Glomerular endothelial cell (primary cell): ENCODE data around the gene ECHDC1. TPM values are rescaled to one million over a fixed set of nuclear protein-coding genes. Genes with fewer than 3 reads are reported as not detected.
"Not testable (repeated sequence)": the region's sequence is repeated elsewhere in the genome, so short reads cannot be mapped to it uniquely, and the experiment has no call there.

Experiments used
- DNase-seq: peaks from one replicate; pipeline ENCODE4 v3.0.0-alpha.2; 2011; ENCODE audit warnings: low read depth, low spot score; ENCODE audit errors: extremely low read depth
- total RNA-seq: library from RNA; depleted of rRNA; stranded (reverse); fragments of >200 nt; gene quantifications from 2 replicates; pipeline ENCODE4 v1.2.3, GENCODE V29; 2015

ECHDC1 gene
- total RNA-seq, 1 donor from 2014 or later, result 54.0 TPM

DNA sequence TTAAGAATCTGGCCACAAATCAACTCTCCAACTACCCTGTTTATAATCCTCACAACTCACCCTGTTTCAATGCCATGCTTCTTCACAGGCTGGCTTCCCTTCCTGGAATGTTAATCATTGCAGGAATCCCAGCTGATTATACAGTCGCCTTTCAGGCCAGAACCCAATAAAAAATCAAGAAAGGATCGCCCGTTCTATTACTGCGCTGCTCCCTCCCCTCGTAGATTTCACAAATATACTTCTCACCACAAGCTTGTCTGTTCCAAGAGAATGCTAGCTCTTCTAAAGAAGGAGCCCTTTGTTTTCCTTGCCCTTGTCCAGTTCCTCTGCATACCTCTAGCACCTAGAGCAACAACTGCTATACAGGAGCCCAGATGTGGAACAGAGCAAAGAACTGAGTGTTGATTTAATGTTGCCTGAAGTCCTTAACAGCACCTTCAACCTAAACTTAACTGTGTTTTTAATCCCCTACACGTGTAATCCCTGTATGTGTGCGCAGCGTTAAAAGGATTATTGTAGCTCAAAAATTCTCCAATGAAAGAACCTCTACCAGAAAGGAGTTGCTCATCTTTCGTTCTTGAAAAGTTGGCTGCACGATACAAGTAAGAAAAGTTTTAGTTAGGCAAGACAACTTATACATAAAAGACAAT lies 988 bp downstream of the ECHDC1 start:
- no peak for DNase-seq

DNA sequence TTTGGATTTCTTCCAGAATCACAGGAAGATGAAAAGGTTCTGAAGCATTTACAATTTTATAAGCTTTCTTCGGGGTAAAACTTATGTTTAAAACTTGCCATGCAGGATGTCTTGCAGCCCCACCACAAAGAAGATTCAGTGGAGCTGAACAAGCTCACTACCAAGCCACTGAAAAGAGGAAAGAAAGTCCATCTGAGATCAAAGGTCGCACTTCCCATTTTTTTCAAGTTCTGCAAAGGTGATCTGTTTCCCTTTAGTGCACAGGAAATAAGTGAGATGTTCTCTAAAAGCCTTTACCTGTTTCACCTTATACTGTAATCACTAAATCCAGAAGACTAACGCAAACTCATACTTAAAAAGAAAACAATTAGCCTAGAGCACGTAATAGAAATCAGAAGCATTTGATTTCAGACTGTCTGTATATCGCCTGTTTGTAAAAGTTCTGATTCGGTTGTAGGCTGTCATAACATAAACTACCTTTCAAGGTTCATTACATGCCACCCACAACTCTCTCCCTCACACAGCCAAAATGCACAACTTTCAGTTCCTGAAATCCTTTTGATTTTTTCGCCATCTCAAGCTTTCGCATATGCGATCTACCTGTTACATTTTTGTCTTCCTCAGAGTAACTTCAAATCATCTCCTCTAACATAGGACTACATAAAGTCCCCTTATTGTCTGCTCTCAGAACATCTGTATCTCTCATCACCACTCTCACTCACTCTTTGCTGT lies 1.8 kb downstream of the ECHDC1 start:
- no peak for DNase-seq

DNA sequence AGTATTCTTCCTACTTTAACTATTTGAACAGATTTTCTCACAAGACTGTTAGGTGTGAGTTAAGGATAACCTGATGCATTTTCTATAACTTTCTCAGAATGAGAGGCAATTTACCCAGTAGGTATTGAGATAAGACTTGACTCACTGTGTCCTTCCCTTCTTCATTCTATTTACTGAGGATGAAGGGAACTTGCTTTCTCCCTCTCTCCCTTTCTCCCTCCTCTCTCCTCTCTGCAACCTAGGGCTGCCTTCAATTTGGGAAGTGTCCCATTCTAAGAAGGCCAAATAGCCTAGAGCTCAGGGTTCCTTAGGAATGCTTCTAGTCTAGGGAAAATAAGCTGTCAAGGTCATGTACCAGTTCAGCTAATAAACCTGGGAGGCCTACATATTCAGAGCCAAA lies 3.2 kb downstream of the ECHDC1 start:
- no peak for DNase-seq

DNA sequence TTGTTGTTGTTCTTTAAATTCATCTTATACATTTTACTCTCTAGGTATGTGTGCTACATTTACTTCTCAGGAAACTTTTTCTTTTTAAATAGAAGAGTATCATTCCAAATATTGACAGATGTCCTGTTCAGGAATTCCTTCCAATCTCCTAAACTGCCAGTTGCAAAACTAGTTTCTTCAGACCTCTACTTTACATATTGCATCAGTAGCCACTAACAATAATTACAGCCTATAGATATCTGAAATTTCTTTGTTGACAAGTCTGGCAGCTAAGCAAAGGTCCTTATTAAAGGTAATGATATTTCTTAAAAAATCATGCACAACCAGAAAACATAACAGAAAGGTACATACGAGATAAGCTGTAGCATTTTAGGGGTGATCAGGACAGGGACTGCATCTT lies 4.5 kb downstream of the ECHDC1 start:
- DNase-seq, result no peak

DNA sequence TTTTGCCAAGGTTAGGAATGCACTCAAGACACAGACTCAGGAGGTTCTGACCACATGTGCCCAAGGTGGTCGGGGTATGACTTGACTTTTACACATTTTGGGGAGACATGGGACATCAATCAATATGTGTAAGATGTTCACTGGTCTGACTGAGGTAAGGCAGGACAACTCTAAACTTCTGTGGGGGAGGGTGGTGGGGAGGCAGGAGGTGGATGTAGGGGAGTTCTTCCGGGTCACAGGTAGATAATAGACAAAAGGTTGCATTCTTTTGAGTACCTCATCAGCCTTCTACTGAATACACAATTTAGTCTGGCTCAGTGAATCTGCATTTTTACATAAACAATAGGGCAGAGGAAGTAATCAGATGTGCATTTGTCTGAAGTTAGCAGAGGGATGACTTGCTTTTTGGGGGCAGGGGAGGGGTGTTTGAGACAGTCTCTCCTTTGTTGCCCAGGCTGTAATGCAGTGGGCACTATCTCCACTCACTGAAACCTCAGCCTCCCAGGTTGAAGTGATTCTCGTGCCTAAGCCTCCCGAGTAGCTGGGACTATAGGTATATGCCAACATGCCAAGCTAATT lies 10.9 kb downstream of the ECHDC1 start:
- no peak for DNase-seq

DNA sequence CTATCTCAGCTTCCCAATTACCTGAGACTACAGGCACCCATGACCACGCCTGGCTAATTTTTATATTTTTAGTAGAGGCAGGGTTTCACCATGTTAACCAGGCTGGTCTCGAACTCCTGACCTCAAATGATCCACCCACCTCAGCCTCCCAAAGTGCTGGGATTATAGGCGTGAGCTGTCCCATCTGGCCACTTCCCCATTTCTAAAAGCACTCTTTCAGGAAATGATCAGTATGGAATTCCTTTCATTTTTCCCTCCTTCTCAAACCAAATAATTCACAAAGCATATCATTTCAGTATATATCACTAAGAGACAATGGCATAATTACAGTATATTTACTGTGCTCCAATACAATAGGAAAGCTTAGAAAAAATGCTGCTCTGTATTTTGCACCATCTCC lies 12.2 kb downstream of the ECHDC1 start:
- not testable (repeated sequence) for DNase-seq

DNA sequence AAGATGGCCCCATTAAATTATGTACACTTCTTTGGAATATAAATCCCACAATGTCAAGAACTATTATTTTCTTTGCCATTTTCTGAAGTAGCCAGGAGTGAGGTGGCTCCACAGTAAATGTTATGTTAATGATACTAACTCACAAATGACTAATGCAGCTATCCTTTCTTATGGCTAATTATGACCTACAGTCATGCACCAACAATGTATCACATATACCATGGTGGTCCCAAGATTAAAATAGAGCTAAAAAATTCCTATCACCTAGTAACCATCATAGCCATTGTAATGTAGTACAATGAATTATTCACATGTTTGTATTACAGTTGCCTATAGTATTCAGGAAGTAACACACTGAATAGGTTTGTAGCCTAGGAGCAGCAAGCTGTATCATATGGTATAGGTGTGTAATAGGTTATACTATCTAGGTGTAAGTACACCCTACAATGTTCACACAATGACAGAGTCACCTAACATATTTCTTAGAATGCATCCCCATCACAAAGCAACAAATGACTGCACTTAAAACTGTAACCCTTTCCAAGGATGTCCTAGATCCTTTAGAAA lies 15.3 kb downstream of the ECHDC1 start:
- no peak for DNase-seq

DNA sequence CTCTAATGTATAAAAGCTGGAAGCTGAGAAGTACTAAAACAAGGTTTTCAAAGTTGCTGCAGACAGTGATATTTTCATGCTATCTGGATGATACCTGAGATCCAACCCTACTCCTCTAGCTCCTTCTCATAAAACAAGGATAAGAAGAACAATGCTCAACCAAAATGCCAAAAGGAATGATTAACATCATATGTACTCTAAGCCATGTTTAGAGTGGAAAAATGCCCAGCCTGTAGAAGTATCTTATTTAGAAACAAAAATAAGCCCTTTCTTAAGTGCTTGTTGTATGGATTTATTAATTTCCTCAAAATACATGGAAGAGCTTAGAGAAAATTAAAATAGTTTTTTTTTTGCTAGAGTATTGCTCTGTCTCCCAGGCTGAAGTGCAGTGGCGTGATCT lies 23.7 kb downstream of the ECHDC1 start:
- no peak for DNase-seq

DNA sequence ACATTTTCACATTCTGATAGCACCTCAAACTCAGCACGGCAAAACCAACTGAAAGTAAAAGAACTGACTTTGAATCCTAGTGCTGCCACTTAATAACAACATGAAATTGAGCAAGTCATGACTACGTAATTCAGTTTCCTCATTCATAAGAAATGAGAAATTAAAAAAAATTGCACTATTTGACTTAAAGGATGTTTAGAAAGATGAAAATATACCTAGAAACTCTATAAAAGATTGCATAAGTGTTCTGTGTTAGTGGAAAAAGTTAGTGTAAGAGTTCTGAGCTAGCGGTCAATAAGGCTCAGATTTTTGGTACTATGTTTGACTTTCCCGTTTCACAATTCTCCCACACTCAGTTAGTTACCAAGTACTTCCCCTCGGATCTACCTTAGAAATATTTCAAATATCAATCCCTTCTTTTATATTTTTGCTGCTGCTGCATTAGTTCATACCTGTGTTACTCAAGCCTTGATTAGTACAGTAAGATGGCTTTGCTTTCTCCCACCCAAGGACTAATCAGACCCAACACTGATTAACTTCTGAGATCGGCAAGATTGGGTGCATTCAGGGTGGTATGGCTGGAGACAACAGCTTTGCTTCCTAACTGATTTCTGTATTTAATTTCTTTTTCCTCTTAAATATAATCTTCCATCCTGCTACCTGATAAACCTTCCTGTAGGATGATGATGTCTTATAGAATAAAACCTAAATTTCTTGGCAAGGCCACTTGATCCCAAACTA lies 25.9 kb downstream of the ECHDC1 start:
- no peak for DNase-seq

DNA sequence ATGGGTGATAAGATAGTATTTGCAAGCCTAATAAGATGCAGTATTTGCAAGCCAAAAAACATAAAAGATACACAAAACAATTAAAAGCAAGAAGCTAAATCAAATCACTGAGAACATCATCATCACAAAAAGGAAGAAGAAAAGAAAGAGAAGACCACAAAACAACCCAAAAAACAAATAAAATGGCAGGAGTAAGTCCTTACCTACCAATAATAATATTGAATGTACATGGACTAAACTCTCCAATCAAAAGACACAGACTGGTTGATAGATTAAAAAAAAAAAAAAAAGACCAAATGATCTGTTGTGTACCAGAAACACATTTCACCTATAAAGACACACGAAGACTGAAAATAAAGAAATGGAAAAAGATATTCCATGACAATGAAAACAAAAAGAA lies 37.7 kb downstream of the ECHDC1 start:
- no peak for DNase-seq

DNA sequence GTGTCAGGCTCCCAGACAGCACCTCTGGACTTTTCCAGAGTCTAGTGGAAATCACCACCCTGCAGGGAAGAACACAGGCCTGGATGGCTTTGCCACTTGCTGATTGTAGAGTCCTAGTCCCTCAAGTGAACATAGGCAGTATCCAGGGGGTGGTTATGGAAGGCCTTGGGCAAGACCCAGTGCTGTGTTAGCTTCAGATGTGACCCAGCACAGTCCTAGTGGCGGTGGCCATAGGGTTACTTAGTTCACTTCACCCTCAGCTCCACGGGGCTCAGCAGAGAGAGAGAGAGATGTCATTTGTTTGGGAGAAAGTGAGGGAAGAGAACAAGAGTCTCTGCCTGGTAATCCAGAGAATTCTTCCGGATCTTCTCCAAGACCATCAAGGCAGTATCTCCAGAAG lies 39.5 kb downstream of the ECHDC1 start:
- no peak for DNase-seq

DNA sequence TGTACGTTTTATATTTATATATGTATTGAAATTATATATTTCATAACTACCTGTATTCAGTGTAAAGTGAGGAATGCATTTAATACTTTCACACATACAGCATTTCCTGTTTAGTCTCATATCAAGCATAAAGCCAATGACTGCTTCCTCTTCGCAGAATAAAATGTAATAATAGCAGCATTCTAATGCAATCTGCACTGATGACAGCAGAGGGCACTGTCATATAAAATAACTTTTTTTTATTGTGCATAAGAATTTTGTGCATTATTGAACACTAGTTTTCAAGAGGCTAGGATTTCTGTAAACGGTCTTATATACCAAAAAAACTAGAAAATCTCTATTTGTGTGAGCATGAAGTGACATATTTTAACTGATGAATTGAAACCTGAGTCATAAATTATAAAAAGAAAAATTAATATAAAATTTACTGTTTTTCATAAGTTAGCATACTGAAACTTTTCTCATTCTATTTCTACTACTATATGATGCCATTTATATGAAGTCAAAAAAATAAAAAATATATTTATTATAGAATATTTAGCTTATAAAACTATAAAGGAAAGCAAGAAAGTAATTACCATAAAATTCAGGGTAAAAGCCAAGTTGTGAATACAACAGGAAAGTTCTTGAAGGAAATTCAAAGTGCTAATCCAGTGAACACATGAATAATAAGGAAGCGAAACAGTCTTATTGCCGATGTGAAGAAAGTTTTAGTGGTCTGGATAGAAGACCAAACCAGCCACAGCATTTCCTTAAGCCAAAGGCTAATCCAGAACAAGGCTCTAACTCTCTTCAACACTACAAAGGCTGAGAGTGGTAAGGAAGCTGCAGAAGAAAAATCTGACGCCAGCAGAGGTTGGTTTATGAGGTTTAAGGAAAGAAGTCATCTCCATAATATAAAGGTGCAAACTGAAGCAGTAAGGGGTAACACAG lies 40.4 kb downstream of the ECHDC1 start:
- DNase-seq, result no peak

DNA sequence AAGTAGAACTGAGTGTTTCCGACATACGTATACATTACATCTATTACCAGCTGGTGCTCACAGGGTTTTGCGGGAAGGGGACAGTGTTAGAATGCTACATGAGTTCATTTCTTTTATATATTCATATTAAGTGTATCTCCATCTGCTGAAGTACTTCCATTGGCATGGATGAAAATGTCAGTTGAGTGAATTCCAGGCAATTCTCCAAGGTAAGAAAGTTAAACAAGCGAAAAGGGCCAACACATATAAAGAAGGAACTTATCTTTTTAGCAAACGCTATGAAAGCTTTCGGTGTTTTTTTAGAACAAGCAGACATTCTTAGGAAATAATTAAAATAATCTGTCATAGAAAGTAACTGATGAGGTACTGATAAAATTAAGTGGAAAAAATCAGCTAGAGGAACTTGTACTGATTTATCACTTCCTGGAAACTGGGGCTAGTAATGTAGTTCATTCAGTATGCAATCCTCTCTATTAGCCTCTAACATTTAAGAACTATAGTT lies 42.2 kb downstream of the ECHDC1 start:
- DNase-seq, result no peak

DNA sequence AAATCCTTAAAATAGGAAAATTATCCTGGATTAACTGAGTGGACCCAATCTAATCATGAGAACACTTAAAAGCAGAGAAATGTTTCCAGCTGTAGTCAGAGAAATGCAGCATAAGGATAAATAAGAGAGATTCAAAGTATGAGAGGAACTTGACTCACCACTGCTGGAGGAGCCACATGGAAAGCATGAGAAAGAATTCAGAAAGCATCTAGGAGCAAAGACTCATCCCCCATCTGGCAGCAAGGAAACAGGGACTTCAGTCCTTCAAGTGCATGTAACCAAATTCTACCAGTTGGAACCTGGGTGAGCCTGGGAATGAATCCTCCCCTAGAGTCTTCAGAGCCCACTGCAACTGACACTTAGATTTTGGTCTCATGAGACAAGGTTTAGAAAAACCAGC lies 43.0 kb downstream of the ECHDC1 start:
- no peak for DNase-seq

DNA sequence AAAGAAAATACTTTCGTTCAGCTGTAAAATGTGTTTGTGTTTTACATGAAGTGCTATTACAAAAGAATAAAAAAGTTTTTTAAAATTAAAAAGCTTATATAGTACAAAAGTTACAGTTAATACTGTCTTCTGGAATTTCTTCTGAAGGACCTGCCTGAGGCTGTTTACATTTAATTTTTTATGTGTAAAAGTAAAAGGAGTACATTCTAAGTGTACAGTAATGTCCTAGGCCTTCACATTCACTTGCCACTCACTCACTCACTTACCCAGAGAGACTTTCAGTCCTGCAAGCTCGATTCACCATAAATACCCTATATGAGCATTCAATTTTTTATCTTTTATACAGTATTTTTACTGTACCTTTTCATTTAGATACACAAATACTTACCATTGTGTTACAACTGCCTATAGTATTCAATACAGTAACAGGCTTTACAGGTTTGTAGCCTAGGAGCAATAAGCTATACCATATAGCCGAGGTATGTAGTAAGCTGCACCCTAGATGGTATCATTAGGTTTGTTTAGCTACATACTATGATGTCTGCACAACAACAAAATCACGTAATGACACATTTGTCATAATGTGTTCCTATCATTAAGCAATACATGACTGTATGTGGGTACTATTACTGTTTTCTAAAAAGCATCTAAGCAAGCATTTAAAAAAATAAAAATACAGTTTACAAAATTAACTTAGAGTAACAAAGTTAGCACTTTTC lies 43.7 kb downstream of the ECHDC1 start:
- DNase-seq, result no peak

DNA sequence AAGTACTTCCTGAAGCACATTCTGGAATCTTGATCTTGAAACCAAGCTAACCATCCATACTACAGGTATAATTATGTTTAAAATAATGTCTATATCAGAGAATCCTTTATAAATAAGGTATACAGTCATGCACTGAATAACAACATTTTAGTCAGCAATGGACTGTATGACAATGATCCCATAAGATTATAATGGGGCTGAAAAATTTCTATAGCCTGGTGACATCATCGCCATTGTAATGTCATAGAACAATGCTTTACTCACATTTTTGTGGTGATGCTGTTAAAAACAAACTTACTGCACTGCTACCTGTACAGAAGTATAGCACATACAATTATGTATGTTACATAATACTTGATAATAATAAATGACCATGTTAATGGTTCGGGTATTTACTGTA lies 44.9 kb downstream of the ECHDC1 start:
- no peak for DNase-seq

DNA sequence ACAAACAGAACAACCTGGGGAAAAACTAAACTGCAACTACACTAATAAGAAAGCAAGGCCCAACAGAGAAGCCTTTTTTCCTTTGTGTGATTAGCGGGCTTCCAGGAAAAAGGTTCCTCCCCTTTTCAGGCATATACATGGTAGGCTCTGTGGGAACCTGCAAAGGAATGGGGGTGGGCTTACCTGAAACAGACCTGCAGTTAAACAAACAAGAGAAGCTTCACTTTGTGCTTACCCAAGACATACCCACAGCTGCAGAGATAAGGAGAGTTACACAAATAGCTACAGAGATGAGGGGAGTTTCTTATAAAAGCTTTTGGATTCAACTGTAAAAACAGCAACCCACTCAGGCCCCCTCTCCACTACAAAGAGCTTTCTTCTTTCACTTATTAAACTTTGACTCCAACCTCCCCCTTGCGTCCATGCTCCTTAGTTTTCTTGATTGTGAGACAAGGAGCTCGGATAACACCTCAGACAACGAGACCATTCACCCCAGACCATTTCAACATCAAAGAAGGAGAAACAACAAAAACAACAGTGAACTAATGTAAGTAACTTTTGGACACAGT lies 45.8 kb downstream of the ECHDC1 start:
- no peak for DNase-seq

DNA sequence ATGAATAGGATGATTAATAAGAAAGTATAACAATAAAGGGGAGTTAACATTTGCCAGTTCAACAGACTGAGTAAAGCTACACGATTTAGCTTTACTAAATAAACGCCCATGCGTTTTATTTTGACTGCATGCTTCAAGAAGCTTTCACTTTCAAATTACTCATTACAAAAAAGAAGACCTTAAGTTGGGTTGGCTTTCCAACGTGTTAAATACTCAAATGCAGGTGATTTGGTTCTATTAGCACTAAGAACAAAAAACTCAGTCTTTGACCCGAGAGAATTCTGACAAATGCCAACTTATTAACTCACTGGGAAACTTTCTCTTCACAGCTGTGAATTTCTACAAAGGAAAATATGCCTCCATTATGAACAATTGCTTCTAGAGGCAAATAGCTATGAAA lies 51.9 kb downstream of the ECHDC1 start:
- DNase-seq, result no peak
